Naive thymus-derived CD4-positive, alpha-beta T cell (primary cell): ENCODE data around the gene STK24. TPM values are rescaled to one million over a fixed set of nuclear protein-coding genes. Genes with fewer than 3 reads are reported as not detected.
A peak's percentile ranks its signal among the peaks of the same experiment; 100 is the strongest.

ENCODE experiments used
- ATAC-seq: fragments of 150-1000 bp; cut with Tn5 transposase; 2 replicates; pipeline ENCODE4 v1.10.0; 2021; ENCODE audit warnings: mild to moderate bottlenecking, moderate library complexity
- CTCF ChIA-PET: fragments of 350-600 bp; sonication (Branson Sonifier 250); formaldehyde crosslinking; loops from one replicate; lab custom pipeline; 2021; ENCODE audit warnings: antibody characterized with exemption; lab: Charles Lee
- POLR2A ChIA-PET: fragments of 350-600 bp; sonication (Branson Sonifier 250); formaldehyde crosslinking; loops from one replicate; lab custom pipeline; 2021; ENCODE audit warnings: antibody characterized with exemption, inconsistent platforms; lab: Charles Lee
- DNase-seq, 9 donors: peaks; one replicate each; pipeline versions ENCODE4 v3.0.0 to v3.0.0-alpha.2; 2020 to 2022; ENCODE audit warnings: mixed read lengths in 1 of 9
- H3K27ac ChIP-seq: one replicate; pipeline ENCODE4 v1.7.0; 2013; ENCODE audit warnings: mild to moderate bottlenecking, low read depth, low read length, moderate library complexity
- H3K27me3 ChIP-seq, 2 donors: one replicate each; pipeline ENCODE4 v1.7.0; 2013; ENCODE audit warnings: low read length in 2 of 2, mild to moderate bottlenecking in 2 of 2, moderate library complexity in 2 of 2; ENCODE audit not compliant: control insufficient read depth in 2 of 2, insufficient read depth in 2 of 2
- H3K36me3 ChIP-seq, 3 experiments: 1 replicate in 2 of 3; 2 replicates in 1 of 3; pipeline ENCODE4 v1.7.0; 2013; ENCODE audit warnings: low read length in 3 of 3, mild to moderate bottlenecking in 3 of 3, moderate library complexity in 1 of 3; ENCODE audit not compliant: insufficient read depth in 3 of 3, control insufficient read depth in 2 of 3
- H3K4me1 ChIP-seq, 2 donors: one replicate each; pipeline ENCODE4 v1.7.0; 2013; ENCODE audit warnings: low read length in 2 of 2, mild to moderate bottlenecking in 2 of 2, moderate library complexity in 1 of 2; ENCODE audit not compliant: control insufficient read depth in 2 of 2, insufficient read depth in 2 of 2
- H3K4me3 ChIP-seq: 2 replicates; pipeline ENCODE4 v1.7.0; 2013; ENCODE audit warnings: mild to moderate bottlenecking, low read length
- H3K9me3 ChIP-seq, 3 experiments: 1 replicate in 2 of 3; 2 replicates in 1 of 3; pipeline ENCODE4 v1.7.0; 2013; ENCODE audit warnings: low read length in 3 of 3; ENCODE audit not compliant: control insufficient read depth in 2 of 3
- H3K27ac Mint-ChIP-seq, 9 donors: one replicate each; pipeline ENCODE4 v1.8.0; 2020 to 2022; ENCODE audit warnings: mixed read lengths in 9 of 9, mild to moderate bottlenecking in 8 of 9, moderate library complexity in 5 of 9, inconsistent platforms in 2 of 9
- H3K27me3 Mint-ChIP-seq, 5 donors: one replicate each; pipeline ENCODE4 v1.8.0; 2021 to 2022; ENCODE audit warnings: mixed read lengths in 5 of 5, mild to moderate bottlenecking in 1 of 5
- H3K36me3 Mint-ChIP-seq, 5 donors: one replicate each; pipeline ENCODE4 v1.8.0; 2020 to 2022; ENCODE audit warnings: mixed read lengths in 5 of 5, mild to moderate bottlenecking in 3 of 5, inconsistent platforms in 1 of 5
- H3K4me1 Mint-ChIP-seq, 7 donors: one replicate each; pipeline ENCODE4 v1.8.0; 2020 to 2022; ENCODE audit warnings: mixed read lengths in 7 of 7, mild to moderate bottlenecking in 3 of 7, inconsistent platforms in 1 of 7
- H3K4me3 Mint-ChIP-seq, 10 donors: one replicate each; pipeline ENCODE4 v1.8.0; 2020 to 2022; ENCODE audit warnings: mild to moderate bottlenecking in 10 of 10, mixed read lengths in 10 of 10, moderate library complexity in 6 of 10, inconsistent platforms in 2 of 10
- H3K9me3 Mint-ChIP-seq, 11 donors: one replicate each; pipeline ENCODE4 v1.8.0; 2020 to 2022; ENCODE audit warnings: mixed read lengths in 11 of 11, mild to moderate bottlenecking in 4 of 11, inconsistent platforms in 1 of 11, moderate library complexity in 1 of 11
- intact Hi-C, 2 donors: fragments of 100-400 bp; cut with micrococcal nuclease; formaldehyde crosslinking; loops; one replicate each; pipeline ENCODE4 v1.15.1; 2023
- polyA plus RNA-seq, 2 donors: library from polyadenylated mRNA; unstranded; fragments of 300-500 nt; fragmentation: Illumina TruSeq; gene quantifications; one replicate each; pipeline ENCODE4 v1.2.3, GENCODE V29; 2021
- total RNA-seq, 6 experiments: library from RNA in 5 of 6; stranded (reverse) in 5 of 6; gene quantifications; 1 replicate in 5 of 6; 2 replicates in 1 of 6; pipeline ENCODE4 v1.2.3 and lab custom pipeline; 2021 to 2026

Gene STK24
- total and polyA plus RNA-seq, 7 experiments from 2014 or later: 29.8 to 148 (median 94.4) TPM

DNA sequence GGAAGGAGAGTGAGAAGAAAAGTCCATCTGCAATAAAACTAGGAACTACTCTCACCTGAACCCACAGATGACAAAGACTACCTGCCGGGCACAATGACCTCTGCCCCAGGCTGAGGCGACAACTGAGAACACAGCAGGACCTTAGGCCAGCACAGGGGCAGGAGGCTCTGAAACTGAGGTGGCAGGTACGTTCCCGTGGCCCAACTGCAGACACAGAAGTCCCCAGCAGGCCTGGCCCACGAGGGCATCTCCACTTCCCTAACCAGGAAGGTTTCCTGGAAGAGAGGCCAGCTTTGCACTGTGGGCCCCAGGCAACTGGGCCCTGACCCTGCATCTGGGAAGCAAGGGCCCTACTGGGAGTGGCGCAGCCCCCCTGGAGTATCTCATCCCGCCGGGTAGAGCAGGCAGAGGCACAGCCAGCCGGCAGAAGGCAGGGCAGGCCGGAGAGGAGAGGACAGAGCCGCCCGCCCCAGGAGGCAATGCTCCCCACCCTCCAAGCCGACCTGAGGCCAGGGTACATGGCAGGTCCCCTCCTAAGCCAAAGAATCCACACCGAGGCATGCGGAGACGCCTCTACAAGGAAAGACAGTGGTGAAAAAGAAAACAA is 32.7 kb downstream of the STK24 start:
- peaks cover 0 to 7% (median 0%) of the 10 kb centered on the region in 3 experiments for H3K36me3 ChIP-seq
- no peaks in the 10 kb centered on the region for H3K9me3 ChIP-seq
- DNase-seq (no peak), ATAC-seq (no peak)
- POLR2A ChIA-PET: interaction anchor here (0.7 to 1.6 kb wide), 3 partner anchors 19 to 68 kb away, joined by 3 to 7 read pairs (median 5); no protein-coding TSS in a partner anchor
- H3K4me1 ChIP-seq: peaks cover 33 to 42% of the 10 kb centered on the region in 2 donors
- Mint-ChIP-seq H3K27ac (peak overlapping the region in 8 of 9 donors; percentile 53 to 89 (median 75)), H3K4me3 (peak overlapping the region; percentile 79 to 87 (median 84)), H3K9me3 (no peaks in the 10 kb centered on the region), H3K36me3 (peaks cover 0 to 24% (median 6%) of the 10 kb centered on the region in 5 donors), H3K4me1 (peaks cover 66 to 97% (median 92%) of the 10 kb centered on the region in 7 donors), H3K27me3 (no peaks in the 10 kb centered on the region)
- H3K27ac ChIP-seq: no peak overlapping the region
- no peaks in the 10 kb centered on the region for H3K27me3 ChIP-seq
- H3K4me3 ChIP-seq: no peak overlapping the region
- intact Hi-C loops: no loop called here
- CTCF ChIA-PET: interaction anchor here (0.9 kb wide), 1 partner anchor 19 kb away, joined by 5 read pairs; no protein-coding TSS in a partner anchor

DNA sequence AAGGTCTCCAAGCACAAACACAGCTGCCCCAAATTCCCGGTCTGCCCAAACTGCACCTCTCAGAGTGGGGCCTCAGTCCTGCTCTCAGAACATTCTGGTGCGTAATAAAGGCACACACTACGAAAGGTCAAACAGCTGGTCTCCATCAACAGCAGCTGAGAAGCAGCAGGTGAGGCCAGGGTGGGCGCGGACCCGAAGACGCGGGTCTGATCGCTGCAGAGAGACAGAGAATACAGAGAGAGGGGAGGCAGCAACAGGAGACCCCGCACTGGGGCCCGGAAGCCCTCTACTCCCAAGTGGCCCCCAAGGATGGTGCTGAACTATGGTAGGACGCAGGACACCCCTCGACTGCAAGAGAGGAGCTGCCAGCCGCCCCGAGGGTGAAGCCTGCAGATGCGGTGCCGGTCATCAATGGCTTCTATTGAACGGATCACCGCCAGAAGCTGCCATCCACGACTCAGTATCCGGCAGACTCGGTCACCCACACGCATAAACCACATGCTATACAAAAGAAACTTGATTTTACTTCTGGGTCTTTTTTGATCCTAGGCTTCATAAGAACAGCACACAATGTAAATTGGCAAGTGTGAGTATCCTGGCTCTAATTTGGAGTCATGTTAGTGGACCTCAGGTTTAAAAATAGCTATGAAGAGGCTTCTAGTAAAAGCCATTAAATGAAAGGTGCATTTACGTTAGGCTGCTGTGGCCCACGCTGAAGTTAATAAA is 33.4 kb downstream of the STK24 start:
- intact Hi-C loops: loop anchor here (1.0 to 2.0 kb wide), 4 partner anchors 19 to 32 kb away; no protein-coding TSS in a partner anchor
- peaks cover 0 to 1% (median 0%) of the 10 kb centered on the region in 11 donors for H3K9me3 Mint-ChIP-seq
- no peaks in the 10 kb centered on the region for H3K27me3 Mint-ChIP-seq
- peak overlapping the region; percentile 79 to 87 (median 84) for H3K4me3 Mint-ChIP-seq
- no peaks in the 10 kb centered on the region for H3K9me3 ChIP-seq
- ChIA-PET POLR2A (interaction anchor here (0.7 to 1.6 kb wide), 5 partner anchors 20 to 67 kb away, joined by 3 to 7 read pairs (median 3); partner anchors contain the start of gene STK24), CTCF (interaction anchor here (0.9 kb wide), 1 partner anchor 20 kb away, joined by 5 read pairs; no protein-coding TSS in a partner anchor)
- H3K4me3 ChIP-seq: peak overlapping the region; percentile 43
- peak overlapping the region; percentile 32 for H3K27ac ChIP-seq
- H3K4me1 Mint-ChIP-seq: peaks cover 70 to 97% (median 93%) of the 10 kb centered on the region in 7 donors
- ATAC-seq (peak; percentile 36), DNase-seq (no peak)
- peaks cover 37 to 46% of the 10 kb centered on the region in 2 donors for H3K4me1 ChIP-seq
- no peaks in the 10 kb centered on the region for H3K27me3 ChIP-seq
- H3K36me3 Mint-ChIP-seq: peaks cover 0 to 26% (median 4%) of the 10 kb centered on the region in 5 donors
- peaks cover 0 to 7% (median 0%) of the 10 kb centered on the region in 3 experiments for H3K36me3 ChIP-seq
- H3K27ac Mint-ChIP-seq: peak overlapping the region; percentile 54 to 91 (median 82)

DNA sequence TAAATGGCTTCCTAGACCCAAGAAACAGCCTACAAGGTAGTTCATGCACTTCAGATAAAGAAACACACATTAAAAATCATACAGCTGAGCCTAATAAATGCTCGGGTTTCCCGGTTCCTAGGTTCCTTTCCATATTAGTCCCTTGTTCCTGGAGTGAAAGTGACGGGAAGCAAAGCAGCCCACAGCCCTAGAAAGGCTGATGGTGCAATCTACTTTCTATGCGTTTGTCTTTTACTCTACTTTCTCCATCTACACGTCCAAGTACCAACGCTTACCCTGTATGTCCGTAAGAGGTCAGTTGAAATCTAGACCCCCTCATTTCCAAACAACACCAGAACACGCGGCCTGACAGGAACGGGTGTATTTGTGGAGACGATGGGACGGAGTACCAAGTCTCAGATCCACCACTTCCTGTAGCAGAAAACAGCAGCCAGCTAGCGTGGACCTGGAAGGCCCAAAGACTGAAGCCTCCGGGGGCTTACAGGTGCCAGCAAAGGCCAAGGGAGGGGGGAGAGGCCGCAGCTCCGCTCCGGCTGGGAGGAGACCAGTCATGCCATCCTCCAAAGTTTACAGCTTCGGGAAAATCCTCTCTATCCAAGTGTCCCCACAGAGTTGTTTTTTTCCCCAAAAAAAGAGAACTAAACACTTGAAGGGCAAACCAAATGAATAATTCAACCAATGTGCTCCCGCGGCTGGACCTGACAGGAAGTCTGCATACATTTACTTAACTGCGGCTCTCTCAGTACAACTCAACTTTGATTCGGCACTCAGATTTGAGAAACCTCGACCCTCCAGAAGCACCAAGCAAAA is 34.1 kb downstream of the STK24 start:
- Histone ChIP-seq H3K36me3 (peaks cover 0 to 2% (median 0%) of the 10 kb centered on the region in 3 experiments), H3K27me3 (no peaks in the 10 kb centered on the region), H3K4me1 (peaks cover 38 to 49% of the 10 kb centered on the region in 2 donors), H3K9me3 (no peaks in the 10 kb centered on the region), H3K27ac (peak overlapping the region; percentile 32), H3K4me3 (peak overlapping the region; percentile 43)
- DNase-seq (peak in 5 of 9 donors; percentile 31 to 39 (median 37)), ATAC-seq (peak; percentile 65)
- intact Hi-C loops: loop anchor here (1.0 to 2.0 kb wide), 4 partner anchors 20 to 33 kb away; no protein-coding TSS in a partner anchor
- peaks cover 0 to 24% (median 4%) of the 10 kb centered on the region in 5 donors for H3K36me3 Mint-ChIP-seq
- H3K9me3 Mint-ChIP-seq: peaks cover 0 to 1% (median 0%) of the 10 kb centered on the region in 11 donors
- ChIA-PET POLR2A (interaction anchor here (0.7 to 1.6 kb wide), 6 partner anchors 14 to 35 kb away, joined by 3 to 7 read pairs (median 4); partner anchors contain the start of gene STK24), CTCF (no interaction called here)
- no peaks in the 10 kb centered on the region for H3K27me3 Mint-ChIP-seq
- peak overlapping the region; percentile 61 to 91 (median 82) for H3K27ac Mint-ChIP-seq
- H3K4me3 Mint-ChIP-seq: peak overlapping the region; percentile 79 to 87 (median 84)
- peaks cover 75 to 97% (median 94%) of the 10 kb centered on the region in 7 donors for H3K4me1 Mint-ChIP-seq

DNA sequence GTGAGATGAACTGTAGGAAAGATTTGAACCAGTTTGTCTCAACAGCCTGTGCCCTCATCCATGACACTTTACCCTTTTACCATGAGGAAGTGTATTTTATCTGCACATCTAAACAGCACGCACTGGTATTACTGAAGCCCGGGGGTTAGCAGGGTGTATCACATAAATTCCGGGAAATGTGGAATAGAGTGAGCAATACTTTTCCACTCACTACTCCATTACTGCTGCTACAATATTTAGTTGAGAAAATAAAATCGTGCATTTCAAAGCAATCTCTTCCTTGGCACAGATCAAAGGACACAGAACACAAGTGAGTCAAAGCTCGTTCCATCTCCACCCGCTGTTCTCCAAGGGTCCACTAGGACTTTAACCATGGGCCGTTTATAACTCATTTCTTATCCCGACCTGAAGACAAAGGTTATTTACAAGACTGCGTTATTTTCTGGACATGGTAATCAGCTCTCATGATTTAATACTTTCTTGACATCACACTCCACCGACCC is 35.2 kb downstream of the STK24 start:
- no peak for DNase-seq
- ChIA-PET POLR2A (interaction anchor here (0.7 to 1.4 kb wide), 3 partner anchors 15 to 1109 kb away, joined by 4 read pairs; no protein-coding TSS in a partner anchor), CTCF (interaction anchor here (0.5 kb wide), 1 partner anchor 46 kb away, joined by 3 read pairs; no protein-coding TSS in a partner anchor)
- peak overlapping the region in 7 of 9 donors; percentile 30 to 82 (median 59) for H3K27ac Mint-ChIP-seq
- H3K4me3 Mint-ChIP-seq: peak overlapping the region; percentile 31 to 87 (median 84)
- peaks cover 49 to 59% of the 10 kb centered on the region in 2 donors for H3K4me1 ChIP-seq
- no peaks in the 10 kb centered on the region for H3K27me3 ChIP-seq
- intact Hi-C loops: loop anchor here (2.0 kb wide), 3 partner anchors 21 to 33 kb away; no protein-coding TSS in a partner anchor
- H3K4me1 Mint-ChIP-seq: peaks cover 77 to 99% (median 98%) of the 10 kb centered on the region in 7 donors
- H3K27ac ChIP-seq: no peak overlapping the region
- no peaks in the 10 kb centered on the region for H3K9me3 ChIP-seq
- no peak for ATAC-seq
- peaks cover 0 to 1% (median 0%) of the 10 kb centered on the region in 11 donors for H3K9me3 Mint-ChIP-seq
- peaks cover 0 to 21% (median 4%) of the 10 kb centered on the region in 5 donors for H3K36me3 Mint-ChIP-seq
- H3K27me3 Mint-ChIP-seq: no peaks in the 10 kb centered on the region
- H3K4me3 ChIP-seq: no peak overlapping the region
- H3K36me3 ChIP-seq: no peaks in the 10 kb centered on the region

DNA sequence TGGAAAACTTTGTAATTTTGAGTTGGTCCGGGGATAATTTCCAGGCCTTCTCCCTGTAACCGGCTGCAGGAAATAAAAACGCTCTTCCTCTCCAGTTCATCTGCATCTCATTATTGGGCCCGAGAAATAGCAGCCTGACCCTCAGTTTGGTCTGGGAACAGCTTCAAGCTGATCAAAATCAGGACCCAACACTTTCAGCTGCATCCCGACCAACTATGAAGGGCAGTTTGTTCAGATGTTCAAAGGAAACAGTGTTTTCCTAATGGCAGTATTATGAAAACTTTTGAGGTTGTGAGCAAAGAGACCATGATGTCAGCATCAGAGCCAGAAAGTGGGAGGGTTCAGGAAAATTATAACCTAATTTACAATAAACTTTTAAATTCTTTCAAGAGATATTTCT is 35.7 kb downstream of the STK24 start:
- H3K9me3 ChIP-seq: no peaks in the 10 kb centered on the region
- DNase-seq (no peak), ATAC-seq (no peak)
- peaks cover 47 to 59% of the 10 kb centered on the region in 2 donors for H3K4me1 ChIP-seq
- Mint-ChIP-seq H3K4me3 (peak overlapping the region in 5 of 10 donors; percentile 46 to 86 (median 84)), H3K27me3 (no peaks in the 10 kb centered on the region), H3K4me1 (peaks cover 79 to 99% (median 98%) of the 10 kb centered on the region in 7 donors), H3K36me3 (peaks cover 0 to 17% (median 4%) of the 10 kb centered on the region in 5 donors), H3K27ac (peak overlapping the region in 4 of 9 donors; percentile 25 to 82 (median 66)), H3K9me3 (peaks cover 0 to 1% (median 0%) of the 10 kb centered on the region in 11 donors)
- ChIA-PET CTCF (interaction anchor here (0.5 to 0.6 kb wide), 2 partner anchors 41 to 47 kb away, joined by 3 read pairs; no protein-coding TSS in a partner anchor), POLR2A (interaction anchor here (0.6 to 1.5 kb wide), 3 partner anchors 21 to 1108 kb away, joined by 3 to 6 read pairs (median 4); no protein-coding TSS in a partner anchor)
- H3K36me3 ChIP-seq: no peaks in the 10 kb centered on the region
- intact Hi-C loops: no loop called here
- H3K4me3 ChIP-seq: no peak overlapping the region
- H3K27ac ChIP-seq: no peak overlapping the region
- no peaks in the 10 kb centered on the region for H3K27me3 ChIP-seq
